Measurements from ENCODE around the gene CTTNBP2NL.

CTTNBP2NL gene

GRCh38 chr1:112504001-112504660, 108.1 kb downstream of the CTTNBP2NL start:
- Histone ChIP-seq H3K4me3 (ENCODE audit: low read length) (no peak overlapping the region), H3K27ac (ENCODE audit: low read length) (no peak overlapping the region), H3K36me3 (ENCODE audit: control insufficient read depth, low read depth, low read length) (no peaks in the 10 kb centered on the region), H3K27me3 (ENCODE audit: control insufficient read depth, insufficient read depth, low read length) (peaks cover 90% of the 10 kb centered on the region), H3K9ac (ENCODE audit: low read length) (no peak overlapping the region), H3K9me3 (ENCODE audit: control insufficient read depth, low read depth, low read length) (no peaks in the 10 kb centered on the region), H3K4me1 (ENCODE audit: control insufficient read depth, low read depth, low read length) (peaks cover 5% of the 10 kb centered on the region)

GRCh38 chr1:112504661-112505399, 108.8 kb downstream of the CTTNBP2NL start:
- no peaks in the 10 kb centered on the region for H3K9me3 ChIP-seq (ENCODE audit: control insufficient read depth, low read depth, low read length)
- no peak overlapping the region for H3K4me3 ChIP-seq (ENCODE audit: low read length)
- H3K27me3 ChIP-seq (ENCODE audit: control insufficient read depth, insufficient read depth, low read length) = peaks cover 92% of the 10 kb centered on the region
- no peaks in the 10 kb centered on the region for H3K36me3 ChIP-seq (ENCODE audit: control insufficient read depth, low read depth, low read length)
- peaks cover 6% of the 10 kb centered on the region for H3K4me1 ChIP-seq (ENCODE audit: control insufficient read depth, low read depth, low read length)
- H3K9ac ChIP-seq (ENCODE audit: low read length) = no peak overlapping the region
- H3K27ac ChIP-seq (ENCODE audit: low read length) = no peak overlapping the region

- no peak overlapping the region for H3K27ac ChIP-seq (ENCODE audit: low read length)
- H3K9me3 ChIP-seq (ENCODE audit: control insufficient read depth, low read depth, low read length) = no peaks in the 10 kb centered on the region
- no peak overlapping the region for H3K9ac ChIP-seq (ENCODE audit: low read length)
- no peaks in the 10 kb centered on the region for H3K36me3 ChIP-seq (ENCODE audit: control insufficient read depth, low read depth, low read length)
- peaks cover 95% of the 10 kb centered on the region for H3K27me3 ChIP-seq (ENCODE audit: control insufficient read depth, insufficient read depth, low read length)
- peaks cover 11% of the 10 kb centered on the region for H3K4me1 ChIP-seq (ENCODE audit: control insufficient read depth, low read depth, low read length)
- no peak overlapping the region for H3K4me3 ChIP-seq (ENCODE audit: low read length)
Observed at GRCh38 chr1:112505400-112505785, 109.4 kb downstream of the CTTNBP2NL start.

GRCh38 chr1:112505878-112506277, 109.9 kb downstream of the CTTNBP2NL start:
- no peak overlapping the region for H3K27ac ChIP-seq (ENCODE audit: low read length)
- H3K4me3 ChIP-seq (ENCODE audit: low read length) = no peak overlapping the region
- H3K36me3 ChIP-seq (ENCODE audit: control insufficient read depth, low read depth, low read length) = no peaks in the 10 kb centered on the region
- H3K9me3 ChIP-seq (ENCODE audit: control insufficient read depth, low read depth, low read length) = no peaks in the 10 kb centered on the region
- peaks cover 14% of the 10 kb centered on the region for H3K4me1 ChIP-seq (ENCODE audit: control insufficient read depth, low read depth, low read length)
- H3K27me3 ChIP-seq (ENCODE audit: control insufficient read depth, insufficient read depth, low read length) = peaks cover 97% of the 10 kb centered on the region
- no peak overlapping the region for H3K9ac ChIP-seq (ENCODE audit: low read length)

- peaks cover 97% of the 10 kb centered on the region for H3K27me3 ChIP-seq (ENCODE audit: control insufficient read depth, insufficient read depth, low read length)
- no peak overlapping the region for H3K9ac ChIP-seq (ENCODE audit: low read length)
- peaks cover 14% of the 10 kb centered on the region for H3K4me1 ChIP-seq (ENCODE audit: control insufficient read depth, low read depth, low read length)
- no peaks in the 10 kb centered on the region for H3K36me3 ChIP-seq (ENCODE audit: control insufficient read depth, low read depth, low read length)
- no peak overlapping the region for H3K4me3 ChIP-seq (ENCODE audit: low read length)
- H3K27ac ChIP-seq (ENCODE audit: low read length) = no peak overlapping the region
- no peaks in the 10 kb centered on the region for H3K9me3 ChIP-seq (ENCODE audit: control insufficient read depth, low read depth, low read length)
Observed at GRCh38 chr1:112506306-112506705, 110.3 kb downstream of the CTTNBP2NL start.

- H3K27me3 ChIP-seq (ENCODE audit: control insufficient read depth, insufficient read depth, low read length) = peaks cover 97% of the 10 kb centered on the region
Observed at GRCh38 chr1:112506731-112507130, 110.7 kb downstream of the CTTNBP2NL start.

GRCh38 chr1:112507336-112507735, 111.3 kb downstream of the CTTNBP2NL start:
- Histone ChIP-seq H3K36me3 (ENCODE audit: control insufficient read depth, low read depth, low read length) (no peaks in the 10 kb centered on the region), H3K4me3 (ENCODE audit: low read length) (peak overlapping the region; percentile 71), H3K27me3 (ENCODE audit: control insufficient read depth, insufficient read depth, low read length) (peaks cover 97% of the 10 kb centered on the region), H3K4me1 (ENCODE audit: control insufficient read depth, low read depth, low read length) (peaks cover 14% of the 10 kb centered on the region), H3K27ac (ENCODE audit: low read length) (no peak overlapping the region), H3K9me3 (ENCODE audit: control insufficient read depth, low read depth, low read length) (no peaks in the 10 kb centered on the region), H3K9ac (ENCODE audit: low read length) (no peak overlapping the region)

More at GRCh38 chr1:112506731-112507130, 110.7 kb downstream of the CTTNBP2NL start:
- peaks cover 14% of the 10 kb centered on the region for H3K4me1 ChIP-seq (ENCODE audit: control insufficient read depth, low read depth, low read length)
- no peaks in the 10 kb centered on the region for H3K9me3 ChIP-seq (ENCODE audit: control insufficient read depth, low read depth, low read length)
- H3K9ac ChIP-seq (ENCODE audit: low read length) = no peak overlapping the region
- no peak overlapping the region for H3K27ac ChIP-seq (ENCODE audit: low read length)
- no peak overlapping the region for H3K4me3 ChIP-seq (ENCODE audit: low read length)
- H3K36me3 ChIP-seq (ENCODE audit: control insufficient read depth, low read depth, low read length) = no peaks in the 10 kb centered on the region

- Histone ChIP-seq H3K4me1 (ENCODE audit: control insufficient read depth, low read depth, low read length) (peaks cover 9% of the 10 kb centered on the region), H3K9ac (ENCODE audit: low read length) (no peak overlapping the region), H3K27me3 (ENCODE audit: control insufficient read depth, insufficient read depth, low read length) (peaks cover 97% of the 10 kb centered on the region)
Observed at GRCh38 chr1:112507921-112508277, 111.9 kb downstream of the CTTNBP2NL start.

GRCh38 chr1:112508278-112509004, 112.4 kb downstream of the CTTNBP2NL start, which contains the start of gene WNT2B:
WNT2B (plus strand) TSS chr1:112508965; CDS start chr1:112509263, 298 bp downstream.
- Histone ChIP-seq H3K4me1 (ENCODE audit: control insufficient read depth, low read depth, low read length) (peaks cover 9% of the 10 kb centered on the region), H3K9ac (ENCODE audit: low read length) (no peak within 1 kb of the TSS), H3K36me3 (ENCODE audit: control insufficient read depth, low read depth, low read length) (no peaks in the 10 kb centered on the region), H3K27me3 (ENCODE audit: control insufficient read depth, insufficient read depth, low read length) (peaks cover 94% of the 10 kb centered on the region), H3K9me3 (ENCODE audit: control insufficient read depth, low read depth, low read length) (no peaks in the 10 kb centered on the region), H3K27ac (ENCODE audit: low read length) (no peak within 1 kb of the TSS), H3K4me3 (ENCODE audit: low read length) (peak within 1 kb of the TSS; percentile 71)

More at GRCh38 chr1:112507921-112508277, 111.9 kb downstream of the CTTNBP2NL start:
- H3K36me3 ChIP-seq (ENCODE audit: control insufficient read depth, low read depth, low read length) = no peaks in the 10 kb centered on the region
- no peak overlapping the region for H3K27ac ChIP-seq (ENCODE audit: low read length)
- peak overlapping the region; percentile 71 for H3K4me3 ChIP-seq (ENCODE audit: low read length)
- H3K9me3 ChIP-seq (ENCODE audit: control insufficient read depth, low read depth, low read length) = no peaks in the 10 kb centered on the region

- Histone ChIP-seq H3K4me1 (ENCODE audit: control insufficient read depth, low read depth, low read length) (peaks cover 9% of the 10 kb centered on the region), H3K27ac (ENCODE audit: low read length) (no peak overlapping the region), H3K4me3 (ENCODE audit: low read length) (peak overlapping the region; percentile 71), H3K9ac (ENCODE audit: low read length) (no peak overlapping the region), H3K9me3 (ENCODE audit: control insufficient read depth, low read depth, low read length) (no peaks in the 10 kb centered on the region), H3K36me3 (ENCODE audit: control insufficient read depth, low read depth, low read length) (no peaks in the 10 kb centered on the region), H3K27me3 (ENCODE audit: control insufficient read depth, insufficient read depth, low read length) (peaks cover 92% of the 10 kb centered on the region)
Observed at GRCh38 chr1:112509005-112509659, 113.1 kb downstream of the CTTNBP2NL start.

GRCh38 chr1:112509660-112510178, 113.7 kb downstream of the CTTNBP2NL start:
- Histone ChIP-seq H3K9me3 (ENCODE audit: control insufficient read depth, low read depth, low read length) (no peaks in the 10 kb centered on the region), H3K9ac (ENCODE audit: low read length) (no peak overlapping the region), H3K36me3 (ENCODE audit: control insufficient read depth, low read depth, low read length) (no peaks in the 10 kb centered on the region), H3K27ac (ENCODE audit: low read length) (no peak overlapping the region), H3K4me3 (ENCODE audit: low read length) (peak overlapping the region; percentile 71), H3K4me1 (ENCODE audit: control insufficient read depth, low read depth, low read length) (peaks cover 9% of the 10 kb centered on the region), H3K27me3 (ENCODE audit: control insufficient read depth, insufficient read depth, low read length) (peaks cover 92% of the 10 kb centered on the region)
